Endothelial cell of umbilical vein (primary cell): ENCODE data around the gene PSG7. TPM values are rescaled to one million over a fixed set of nuclear protein-coding genes. Genes with fewer than 3 reads are reported as not detected.
"Not testable (repeated sequence)": the region's sequence is repeated elsewhere in the genome, so short reads cannot be mapped to it uniquely, and the experiment has no call there.

Experiments
- BruUV-seq: library from RNA; stranded (reverse); fragments of 400-500 nt; replicated peaks from 2 replicates; lab custom pipeline; 2021; lab: Mats Ljungman, UMichigan
- CTCF ChIA-PET: fragments of 300-600, 350-600 bp; sonication (Branson Sonifier 250); formaldehyde crosslinking; loops from one replicate; lab custom pipeline; 2021; ENCODE audit warnings: antibody characterized with exemption, inconsistent platforms; lab: Charles Lee
- POLR2A ChIA-PET: fragments of 300-600, 350-600 bp; sonication (Branson Sonifier 250); formaldehyde crosslinking; loops from one replicate; lab custom pipeline; 2021; ENCODE audit warnings: antibody characterized with exemption, inconsistent platforms; lab: Charles Lee
- DNase-seq: peaks from one replicate; pipeline ENCODE4 v3.0.0-alpha.2; 2011; ENCODE audit warnings: low read depth, low spot score
- FAIRE-seq: peaks from 2 replicates; lab custom pipeline; 2011; peaks lifted over from hg19 to GRCh38; lab: Jason Lieb, UNC
- H2AFZ ChIP-seq: 2 replicates; pipeline ENCODE4 v1.6.0; 2012; ENCODE audit warnings: low read depth, low read length, control low read depth, inconsistent platforms
- H3K27ac ChIP-seq: 2 replicates; pipeline ENCODE4 v1.5.1; 2011; ENCODE audit warnings: low read depth, mild to moderate bottlenecking, control low read depth, low read length, moderate library complexity; ENCODE audit not compliant: insufficient read depth
- H3K27me3 ChIP-seq, 2 experiments: 2 replicates each; pipeline versions ENCODE4 v1.6.0 to v1.6.1; 2011; ENCODE audit warnings: low read length in 2 of 2, mixed read lengths in 1 of 2; ENCODE audit not compliant: control insufficient read depth in 2 of 2, insufficient read depth in 2 of 2
- H3K36me3 ChIP-seq, 2 experiments: 2 replicates in 1 of 2; 3 replicates in 1 of 2; pipeline ENCODE4 v1.5.1; 2011; ENCODE audit warnings: low read length in 2 of 2, mild to moderate bottlenecking in 1 of 2, moderate library complexity in 1 of 2; ENCODE audit not compliant: control insufficient read depth in 2 of 2, insufficient read depth in 2 of 2; ENCODE audit errors: extremely low read depth in 1 of 2
- H3K4me1 ChIP-seq: 3 replicates; pipeline ENCODE4 v1.5.1; 2011; ENCODE audit warnings: mild to moderate bottlenecking, low read length; ENCODE audit not compliant: control insufficient read depth, insufficient read depth; ENCODE audit errors: extremely low read depth
- H3K4me2 ChIP-seq: 2 replicates; pipeline ENCODE4 v1.6.1; 2011; ENCODE audit warnings: low read length, control low read depth, mixed read lengths; ENCODE audit not compliant: insufficient read depth
- H3K4me3 ChIP-seq, 3 experiments: fragments of 200-600 bp in 1 of 3; sonication (generic), shearing (Covaris generic) in 1 of 3; replicated peaks in 1 of 3; 2 replicates each; pipeline ENCODE4 v1.5.1; 2011 to 2016; ENCODE audit warnings: control low read depth in 3 of 3, low read length in 3 of 3, mild to moderate bottlenecking in 2 of 3, inconsistent platforms in 1 of 3, low read depth in 1 of 3, moderate library complexity in 1 of 3; ENCODE audit not compliant: insufficient read depth in 1 of 3
- H3K79me2 ChIP-seq: 2 replicates; pipeline ENCODE4 v1.6.0; 2012; ENCODE audit warnings: low read length, inconsistent platforms; ENCODE audit not compliant: control insufficient read depth, insufficient read depth
- H3K9ac ChIP-seq: replicated peaks from 2 replicates; pipeline ENCODE3; 2011; ENCODE audit warnings: low read length, control low read depth; ENCODE audit not compliant: insufficient read depth; ENCODE audit errors: extremely low read depth
- H3K9me1 ChIP-seq: replicated peaks from 3 replicates; pipeline ENCODE4 v1.6.0; 2011; ENCODE audit warnings: mild to moderate bottlenecking, low read length; ENCODE audit not compliant: control insufficient read depth, insufficient read depth; ENCODE audit errors: extremely low read depth
- H3K9me3 ChIP-seq: replicated peaks from 2 replicates; pipeline ENCODE4 v1.5.1; 2012; ENCODE audit warnings: low read length, inconsistent platforms; ENCODE audit not compliant: control insufficient read depth, insufficient read depth
- H4K20me1 ChIP-seq: replicated peaks from 2 replicates; pipeline ENCODE3; 2011; ENCODE audit warnings: mild to moderate bottlenecking, low read length; ENCODE audit not compliant: control insufficient read depth, insufficient read depth; ENCODE audit errors: extremely low read depth
- dilution Hi-C: fragments of 300-500 bp; cut with MboI; formaldehyde crosslinking; loops from one replicate; pipeline ENCODE4 v1.15.0; 2019; ENCODE audit warnings: low sequenced_read_pairs; ENCODE audit not compliant: extremely low pct_ligation_motif_present
- intact Hi-C: fragments of 100-400 bp; cut with micrococcal nuclease; formaldehyde crosslinking; loops from one replicate; pipeline ENCODE4 v1.10.0; 2022
- polyA plus RNA-seq, 4 experiments: library from polyadenylated mRNA; depleted of rRNA in 3 of 4; stranded (reverse) in 3 of 4; unstranded in 1 of 4; fragments of >200 nt; gene quantifications; 2 replicates each; pipeline versions ENCODE4 v1.2.1 to v1.2.3, GENCODE V29; 2011 to 2012; ENCODE audit warnings: missing spikeins in 1 of 4
- total RNA-seq: library from RNA; stranded (reverse); gene quantifications from 2 replicates; pipeline ENCODE4 v1.2.3, GENCODE V29; 2021

The PSG7 gene
- total and polyA plus RNA-seq, 2 donors (not counting 3 experiments of a cell fraction or from before 2014, with no cell fraction given): not detected

- H3K36me3 ChIP-seq, H3K9me3 ChIP-seq, DNase-seq, H3K9me1 ChIP-seq, dilution Hi-C loops, H3K27me3 ChIP-seq, H3K9ac ChIP-seq, FAIRE-seq, H3K79me2 ChIP-seq, intact Hi-C loops, H2AFZ ChIP-seq, H3K4me2 ChIP-seq, BruUV-seq, H4K20me1 ChIP-seq, POLR2A ChIA-PET, H3K27ac ChIP-seq, H3K4me1 ChIP-seq, H3K4me3 ChIP-seq: not testable (repeated sequence)
- CTCF ChIA-PET: interaction anchor here (1.0 kb wide), 1 partner anchor 10 kb away, joined by 4 read pairs; no protein-coding TSS in a partner anchor
Observed at GRCh38 chr19:42874901-42875813, 61.9 kb downstream of the PSG7 start.

GRCh38 chr19:42874136-42874535, 62.9 kb downstream of the PSG7 start:
- H3K9ac ChIP-seq, H2AFZ ChIP-seq, H3K9me3 ChIP-seq, DNase-seq, H3K27me3 ChIP-seq, H3K36me3 ChIP-seq, H3K4me3 ChIP-seq, intact Hi-C loops, dilution Hi-C loops, H4K20me1 ChIP-seq, H3K4me2 ChIP-seq, H3K4me1 ChIP-seq, FAIRE-seq, H3K79me2 ChIP-seq, BruUV-seq, H3K9me1 ChIP-seq, POLR2A ChIA-PET, H3K27ac ChIP-seq: not testable (repeated sequence)
- CTCF ChIA-PET: interaction anchor here (1.0 kb wide), 1 partner anchor 11 kb away, joined by 4 read pairs; no protein-coding TSS in a partner anchor

Other genes starting within 250 kb of the PSG7 start
- gene PSG3, start 196.7 kb downstream of the PSG7 start, total RNA-seq: not detected in 2 replicates
- not detected in 2 replicates for gene PSG3, start 196.7 kb downstream of the PSG7 start, polyA plus RNA-seq
- gene PSG8, start 171.5 kb downstream of the PSG7 start, total RNA-seq: not detected in 2 replicates
- gene PSG8, start 171.5 kb downstream of the PSG7 start, polyA plus RNA-seq: not detected in 2 replicates
- not detected in 2 replicates for gene PSG1, start 57.5 kb downstream of the PSG7 start, total RNA-seq
- gene PSG1, start 57.5 kb downstream of the PSG7 start, polyA plus RNA-seq: not detected in 2 replicates
- not detected in 2 replicates for gene PSG6, start 19.3 kb downstream of the PSG7 start, total RNA-seq
- not detected in 2 replicates for gene PSG6, start 19.3 kb downstream of the PSG7 start, polyA plus RNA-seq
- not detected in 2 replicates for gene PSG11, start 89.3 kb upstream of the PSG7 start, total RNA-seq
- gene PSG11, start 89.3 kb upstream of the PSG7 start, polyA plus RNA-seq: not detected in 2 replicates
- not detected in 2 replicates for gene PSG2, start 145.5 kb upstream of the PSG7 start, total RNA-seq
- gene PSG2, start 145.5 kb upstream of the PSG7 start, polyA plus RNA-seq: not detected in 2 replicates
- not detected in 2 replicates for gene PSG5, start 249.3 kb upstream of the PSG7 start, total RNA-seq
- not detected in 2 replicates for gene PSG5, start 249.3 kb upstream of the PSG7 start, polyA plus RNA-seq